Frontal cortex (tissue), 4 donors: ENCODE measurements around the gene FGR. TPM values are rescaled to one million over a fixed set of nuclear protein-coding genes. Genes with fewer than 3 reads are reported as not detected.
"Not testable (repeated sequence)": the region's sequence is repeated elsewhere in the genome, so short reads cannot be mapped to it uniquely, and the experiment has no call there.

ENCODE experiments used
- DNase-seq, 2 donors: peaks; one replicate each; pipeline ENCODE4 v3.0.0; 2012; ENCODE audit warnings: low spot score in 2 of 2
- FAIRE-seq: peaks from 2 replicates; lab custom pipeline; 2012; peaks lifted over from hg19 to GRCh38; lab: Jason Lieb, UNC
- total RNA-seq: library from RNA; depleted of rRNA; stranded (reverse); fragments of >200 nt; gene quantifications from one replicate; pipeline ENCODE4 v1.2.3, GENCODE V29; 2014
- donor health status: control.
- donor health status: control.
- donor health status: control.

Gene FGR
- total RNA-seq, 1 donor from 2014 or later = 0.41 TPM

GRCh38 chr1:27621051-27621920 lies 13.7 kb downstream of the FGR start:
- FAIRE-seq = no peak
- no peak for DNase-seq

GRCh38 chr1:27619782-27620438 lies 15.1 kb downstream of the FGR start:
- not testable (repeated sequence) for FAIRE-seq

GRCh38 chr1:27618341-27619082 lies 16.5 kb downstream of the FGR start:
- DNase-seq (no peak), FAIRE-seq (no peak)

More at GRCh38 chr1:27619782-27620438, 15.1 kb downstream of the FGR start:
- DNase-seq = not testable (repeated sequence)

GRCh38 chr1:27617420-27617819 lies 17.6 kb downstream of the FGR start:
- no peak for DNase-seq
- no peak for FAIRE-seq

- DNase-seq (no peak), FAIRE-seq (no peak)
Observed at GRCh38 chr1:27616441-27616840, 18.5 kb downstream of the FGR start.

- no peak for DNase-seq
- no peak for FAIRE-seq
Observed at GRCh38 chr1:27615346-27616192, 19.4 kb downstream of the FGR start.

- DNase-seq (no peak), FAIRE-seq (no peak)
Observed at GRCh38 chr1:27614625-27615344, 20.2 kb downstream of the FGR start.

GRCh38 chr1:27614043-27614624 lies 20.9 kb downstream of the FGR start:
- no peak for DNase-seq
- FAIRE-seq = no peak

GRCh38 chr1:27612718-27613117 lies 22.3 kb downstream of the FGR start:
- FAIRE-seq (no peak), DNase-seq (no peak)

GRCh38 chr1:27611450-27611849 lies 23.5 kb downstream of the FGR start:
- no peak for FAIRE-seq

GRCh38 chr1:27609618-27610240 lies 25.3 kb downstream of the FGR start:
- no peak for FAIRE-seq
- no peak for DNase-seq

More at GRCh38 chr1:27611450-27611849, 23.5 kb downstream of the FGR start:
- no peak for DNase-seq

- FAIRE-seq (no peak), DNase-seq (no peak)
Observed at GRCh38 chr1:27609210-27609555, 25.8 kb downstream of the FGR start.

- FAIRE-seq (no peak), DNase-seq (no peak)
Observed at GRCh38 chr1:27607239-27607804, 27.7 kb downstream of the FGR start.

- FAIRE-seq = no peak
Observed at GRCh38 chr1:27606708-27607238, 28.2 kb downstream of the FGR start.

GRCh38 chr1:27605796-27606707 lies 28.9 kb downstream of the FGR start:
- FAIRE-seq = no peak
- DNase-seq = peak in 1 of 2 donors; percentile 69

More at GRCh38 chr1:27606708-27607238, 28.2 kb downstream of the FGR start:
- DNase-seq = no peak

GRCh38 chr1:27605300-27605766 lies 29.7 kb downstream of the FGR start:
- no peak for FAIRE-seq
- DNase-seq = no peak
